HepG2 (cell line): Measurements from ENCODE around the gene ZNF772. TPM values are rescaled to one million over a fixed set of nuclear protein-coding genes. Genes with fewer than 3 reads are reported as not detected.

Experiments used
- HBP1 ChIP-seq: IDR thresholded peaks from 2 replicates; pipeline ENCODE4 v1.6.1; 2016; ENCODE audit warnings: low read depth, control low read depth
- MNT ChIP-seq: fragments of 450-650 bp; IDR thresholded peaks from 2 replicates; pipeline ENCODE4 v1.6.1; 2016
- NFIC ChIP-seq: IDR thresholded peaks from 2 replicates; pipeline ENCODE4 v1.6.1; 2012; ENCODE audit warnings: mild to moderate bottlenecking, low read length, inconsistent platforms
- NKX3-1 ChIP-seq: sonication (generic); formaldehyde crosslinking; IDR thresholded peaks from 2 replicates; pipeline ENCODE4 v1.5.0; 2020; ENCODE audit warnings: missing genetic modification reagents
- NPAS2 ChIP-seq: sonication (generic); formaldehyde crosslinking; IDR thresholded peaks from 2 replicates; pipeline ENCODE4 v1.8.0; 2022; ENCODE audit warnings: mild to moderate bottlenecking, missing genetic modification reagents, borderline replicate concordance
- NR1H2 ChIP-seq: sonication (generic); formaldehyde crosslinking; IDR thresholded peaks from 2 replicates; pipeline ENCODE4 v1.8.1; 2022; ENCODE audit warnings: low read depth, missing genetic modification reagents, borderline replicate concordance
- SKIL ChIP-seq: sonication (generic); formaldehyde crosslinking; IDR thresholded peaks from 2 replicates; pipeline ENCODE4 v1.8.0; 2022; ENCODE audit warnings: missing genetic modification reagents, mild to moderate bottlenecking, moderate library complexity, borderline replicate concordance
- SMYD3 ChIP-seq: sonication (generic); formaldehyde crosslinking; IDR thresholded peaks from 2 replicates; pipeline ENCODE4 v1.8.1; 2023; ENCODE audit warnings: mild to moderate bottlenecking, missing genetic modification reagents
- XRCC5 ChIP-seq: fragments of 200-400 bp; formaldehyde crosslinking; optimal IDR thresholded peaks from 2 replicates; pipeline ENCODE3; 2017; ENCODE audit warnings: mild to moderate bottlenecking, low read length
- ZBTB39 ChIP-seq: sonication (generic); formaldehyde crosslinking; IDR thresholded peaks from 2 replicates; pipeline ENCODE4 v1.5.0; 2020; ENCODE audit warnings: missing genetic modification reagents
- ZFP1 ChIP-seq: IDR thresholded peaks from 2 replicates; pipeline ENCODE4 v1.6.1; 2016
- ZFYVE20 ChIP-seq: sonication (generic); formaldehyde crosslinking; IDR thresholded peaks from 2 replicates; pipeline ENCODE4 v1.8.0; 2023; ENCODE audit warnings: low read depth, mild to moderate bottlenecking, moderate library complexity, missing genetic modification reagents, borderline replicate concordance
- ZNF256 ChIP-seq: sonication (generic); formaldehyde crosslinking; conservative IDR thresholded peaks from 2 replicates; pipeline ENCODE4 v1.4.0; 2020; ENCODE audit warnings: missing genetic modification reagents
- ZNF616 ChIP-seq: sonication (generic); formaldehyde crosslinking; IDR thresholded peaks from 2 replicates; pipeline ENCODE4 v1.5.0; 2020; ENCODE audit warnings: low read depth, mild to moderate bottlenecking, missing genetic modification reagents
- ZNF740 ChIP-seq: sonication (generic); formaldehyde crosslinking; IDR thresholded peaks from 2 replicates; pipeline ENCODE4 v1.4.0; 2020; ENCODE audit warnings: missing genetic modification reagents
- ZNF768 ChIP-seq: sonication (generic); formaldehyde crosslinking; IDR thresholded peaks from 2 replicates; pipeline ENCODE4 v1.4.0; 2020; ENCODE audit warnings: missing genetic modification reagents
- ZNF800 ChIP-seq: sonication (generic); formaldehyde crosslinking; IDR thresholded peaks from 2 replicates; pipeline ENCODE4 v1.4.0; 2020; ENCODE audit warnings: missing genetic modification reagents
- polyA plus RNA-seq, 8 experiments: library from polyadenylated mRNA; depleted of rRNA in 3 of 8; stranded (reverse) in 7 of 8; unstranded in 1 of 8; fragments of >200 nt; fragmentation: Illumina TruSeq in 4 of 8; extraction: Trizol in 4 of 8; gene quantifications; 2 replicates each; pipeline versions ENCODE4 v1.2.1 to v1.2.3, GENCODE V29; 2011 to 2016; ENCODE audit warnings: low read depth in 4 of 8, missing spikeins in 1 of 8, mixed read lengths in 1 of 8; ENCODE audit not compliant: insufficient read depth in 1 of 8
- total RNA-seq, 5 experiments: library from RNA; depleted of rRNA; stranded (reverse); fragments of >200 nt; fragmentation: Illumina TruSeq; extraction: Trizol; gene quantifications; 2 replicates each; pipeline ENCODE4 v1.2.3, GENCODE V29; 2016; ENCODE audit warnings: low read depth in 1 of 5

Gene ZNF772
- total and polyA plus RNA-seq, 2 of the 13 experiments (the other 11 are each of a cell fraction or from before 2014, with no cell fraction given): 3.1 to 17.2 TPM

- TF ChIP-seq ZFP1 (CRISPR knock-in tag) (0 out of 2 replicates have a peak, but pooled peaks have one; percentile 63), ZFYVE20 (CRISPR knock-in tag) (no peak), NR1H2 (no peak), NKX3-1 (CRISPR knock-in tag) (no peak), NPAS2 (CRISPR knock-in tag) (no peak), ZNF800 (CRISPR knock-in tag) (no peak), SMYD3 (CRISPR knock-in tag) (no peak), ZBTB39 (CRISPR knock-in tag) (no peak), NFIC (no peak), ZNF768 (CRISPR knock-in tag) (no peak; the same call in 1 of the 2 replicates), ZNF616 (CRISPR knock-in tag) (0 out of 2 replicates have a peak, but pooled peaks have one; percentile 25), ZNF256 (CRISPR knock-in tag) (no peak), ZNF740 (CRISPR knock-in tag) (no peak), SKIL (0 out of 2 replicates have a peak, but pooled peaks have one; percentile 36), XRCC5 (peak; percentile 58), HBP1 (CRISPR knock-in tag) (no peak), MNT (peak; percentile 47)
These were observed 42.0 kb downstream of the ZNF772 start, which contains the start of gene ZNF749 (continued) for GRCh38 chr19:57435062-57435978.
